Activated CD8-positive, alpha-beta memory T cell treated with anti-CD3 and anti-CD28 coated beads, Interleukin-2, amount 50 U/mL, for 4 hours (primary cell): ENCODE measurements around the gene ROBO1.
"Not testable (repeated sequence)": the region's sequence is repeated elsewhere in the genome, so short reads cannot be mapped to it uniquely, and the experiment has no call there.

Source experiments
- DNase-seq: peaks from one replicate; pipeline ENCODE4 v3.0.0-alpha.2; 2020

Gene ROBO1

GRCh38 chr3:79366414-79366813 lies 401.4 kb downstream of the ROBO1 start:
- DNase-seq, result no peak

- DNase-seq, result no peak
Measured at GRCh38 chr3:79364784-79365183, 403.0 kb downstream of the ROBO1 start.

GRCh38 chr3:79362571-79363270 lies 405.1 kb downstream of the ROBO1 start:
- DNase-seq, result no peak

GRCh38 chr3:79361748-79362378 lies 405.9 kb downstream of the ROBO1 start:
- DNase-seq, result no peak

GRCh38 chr3:79358327-79358726 lies 409.5 kb downstream of the ROBO1 start:
- DNase-seq, result no peak

GRCh38 chr3:79354179-79354688 lies 413.6 kb downstream of the ROBO1 start:
- no peak for DNase-seq

GRCh38 chr3:79351699-79352098 lies 416.1 kb downstream of the ROBO1 start:
- DNase-seq, result no peak

- DNase-seq, result no peak
Measured at GRCh38 chr3:79344876-79345871, 422.6 kb downstream of the ROBO1 start.

- DNase-seq, result no peak
Measured at GRCh38 chr3:79341961-79342360, 425.8 kb downstream of the ROBO1 start.

GRCh38 chr3:79339846-79340245 lies 428.0 kb downstream of the ROBO1 start:
- no peak for DNase-seq

- no peak for DNase-seq
Measured at GRCh38 chr3:79337798-79338197, 430.0 kb downstream of the ROBO1 start.

- no peak for DNase-seq
Measured at GRCh38 chr3:79329154-79329553, 438.6 kb downstream of the ROBO1 start.

GRCh38 chr3:79326642-79327041 lies 441.2 kb downstream of the ROBO1 start:
- DNase-seq, result no peak

- not testable (repeated sequence) for DNase-seq
Measured at GRCh38 chr3:79325833-79326383, 441.9 kb downstream of the ROBO1 start.

- no peak for DNase-seq
Measured at GRCh38 chr3:79317551-79318518, 450.0 kb downstream of the ROBO1 start.

GRCh38 chr3:79314962-79315361 lies 452.8 kb downstream of the ROBO1 start:
- no peak for DNase-seq

GRCh38 chr3:79314544-79314943 lies 453.3 kb downstream of the ROBO1 start:
- no peak for DNase-seq

GRCh38 chr3:79310016-79310415 lies 457.8 kb downstream of the ROBO1 start:
- no peak for DNase-seq

GRCh38 chr3:79306934-79307570 lies 460.7 kb downstream of the ROBO1 start:
- no peak for DNase-seq

- DNase-seq, result not testable (repeated sequence)
Measured at GRCh38 chr3:79299949-79300635, 467.7 kb downstream of the ROBO1 start.
